ENCODE data around the gene ARMH3. TPM values are rescaled to one million over a fixed set of nuclear protein-coding genes. Genes with fewer than 3 reads are reported as not detected.

The ARMH3 gene
- total RNA-seq, 1 experiment from 2014 or later, result 17.1 TPM

DNA sequence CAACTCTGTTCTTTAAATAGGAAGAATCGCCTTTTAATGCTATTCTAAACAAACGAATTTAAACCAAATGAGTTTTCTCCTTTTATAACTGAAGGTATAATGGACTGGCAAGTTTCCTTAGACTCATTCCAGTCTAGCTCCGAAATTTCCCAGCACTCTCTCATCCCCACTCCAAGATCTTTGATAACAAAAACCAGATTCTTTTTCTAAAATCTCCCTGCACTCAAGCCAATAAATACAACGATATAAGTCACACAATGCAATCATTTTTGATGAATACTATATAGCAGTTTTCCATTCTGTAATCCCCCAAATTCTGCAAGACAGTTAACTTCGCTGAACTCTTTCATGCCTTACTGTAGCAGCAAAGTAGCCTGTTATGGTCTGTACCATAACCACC, 239.6 kb downstream of the ARMH3 start (continued):
- TF ChIP-seq, protein P1, sequence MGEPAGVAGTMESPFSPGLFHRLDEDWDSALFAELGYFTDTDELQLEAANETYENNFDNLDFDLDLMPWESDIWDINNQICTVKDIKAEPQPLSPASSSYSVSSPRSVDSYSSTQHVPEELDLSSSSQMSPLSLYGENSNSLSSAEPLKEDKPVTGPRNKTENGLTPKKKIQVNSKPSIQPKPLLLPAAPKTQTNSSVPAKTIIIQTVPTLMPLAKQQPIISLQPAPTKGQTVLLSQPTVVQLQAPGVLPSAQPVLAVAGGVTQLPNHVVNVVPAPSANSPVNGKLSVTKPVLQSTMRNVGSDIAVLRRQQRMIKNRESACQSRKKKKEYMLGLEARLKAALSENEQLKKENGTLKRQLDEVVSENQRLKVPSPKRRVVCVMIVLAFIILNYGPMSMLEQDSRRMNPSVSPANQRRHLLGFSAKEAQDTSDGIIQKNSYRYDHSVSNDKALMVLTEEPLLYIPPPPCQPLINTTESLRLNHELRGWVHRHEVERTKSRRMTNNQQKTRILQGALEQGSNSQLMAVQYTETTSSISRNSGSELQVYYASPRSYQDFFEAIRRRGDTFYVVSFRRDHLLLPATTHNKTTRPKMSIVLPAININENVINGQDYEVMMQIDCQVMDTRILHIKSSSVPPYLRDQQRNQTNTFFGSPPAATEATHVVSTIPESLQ (CRISPR knock-in tag; IDR thresholded peaks at IDR 0.05), result no peak
- TF ChIP-seq RELA (CRISPR knock-in tag; IDR thresholded peaks at IDR 0.05; ENCODE audit: borderline replicate concordance) (no peak), ZNF317 (CRISPR knock-in tag; IDR thresholded peaks at IDR 0.05; ENCODE audit: borderline replicate concordance, low read depth) (no peak)

DNA sequence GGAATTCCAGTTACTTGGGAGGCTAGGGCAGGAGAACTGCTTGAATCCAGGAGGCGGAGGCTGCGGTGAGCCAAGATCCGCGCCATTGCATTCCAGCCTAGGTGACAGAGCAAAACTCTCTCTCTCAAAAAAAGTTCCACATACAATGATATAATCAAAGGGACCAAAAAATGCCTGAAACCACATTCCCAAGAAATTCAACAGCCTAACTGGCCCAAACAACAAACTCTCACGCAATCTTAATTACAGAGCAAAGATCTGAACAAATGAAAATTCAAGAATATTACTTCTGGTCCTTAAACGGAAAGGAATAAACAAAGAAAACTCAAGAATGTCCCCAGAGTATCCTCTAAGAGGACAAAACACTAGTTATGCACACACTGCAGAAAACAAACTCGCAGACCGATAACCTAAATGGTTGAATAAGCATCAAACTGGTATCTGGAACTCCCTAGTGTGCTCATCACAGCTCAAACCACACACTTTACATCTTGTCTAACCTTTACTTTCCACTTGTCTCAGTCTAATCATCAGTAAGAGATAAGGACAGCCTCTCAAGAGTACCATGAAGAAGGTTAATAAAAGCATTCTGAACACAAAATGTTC, 241.4 kb downstream of the ARMH3 start:
- Mint-ChIP-seq H3K4me1 (peaks cover 38% of the 10 kb centered on the region), H3K36me3 (peaks cover 23% of the 10 kb centered on the region), H3K27me3 (ENCODE audit: low read depth) (no peaks in the 10 kb centered on the region), H3K27ac (peak overlapping the region; percentile 69), H3K9me3 (no peaks in the 10 kb centered on the region), H3K4me3 (peak overlapping the region; percentile 88)
- ChIA-PET CTCF (interaction anchor here (0.5 to 8.4 kb wide), 3 partner anchors 22 to 33 kb away, joined by 3 to 89 read pairs (median 4); no protein-coding TSS in a partner anchor), POLR2A (no interaction called here)
- ATAC-seq (no peak), DNase-seq (ENCODE audit: low spot score) (no peak)
- TF ChIP-seq, protein P2, sequence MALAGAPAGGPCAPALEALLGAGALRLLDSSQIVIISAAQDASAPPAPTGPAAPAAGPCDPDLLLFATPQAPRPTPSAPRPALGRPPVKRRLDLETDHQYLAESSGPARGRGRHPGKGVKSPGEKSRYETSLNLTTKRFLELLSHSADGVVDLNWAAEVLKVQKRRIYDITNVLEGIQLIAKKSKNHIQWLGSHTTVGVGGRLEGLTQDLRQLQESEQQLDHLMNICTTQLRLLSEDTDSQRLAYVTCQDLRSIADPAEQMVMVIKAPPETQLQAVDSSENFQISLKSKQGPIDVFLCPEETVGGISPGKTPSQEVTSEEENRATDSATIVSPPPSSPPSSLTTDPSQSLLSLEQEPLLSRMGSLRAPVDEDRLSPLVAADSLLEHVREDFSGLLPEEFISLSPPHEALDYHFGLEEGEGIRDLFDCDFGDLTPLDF (CRISPR knock-in tag; IDR thresholded peaks at IDR 0.05), result no peak
- no peak for TF ChIP-seq RELA (CRISPR knock-in tag; IDR thresholded peaks at IDR 0.05; ENCODE audit: borderline replicate concordance)
- TF ChIP-seq, protein P3, sequence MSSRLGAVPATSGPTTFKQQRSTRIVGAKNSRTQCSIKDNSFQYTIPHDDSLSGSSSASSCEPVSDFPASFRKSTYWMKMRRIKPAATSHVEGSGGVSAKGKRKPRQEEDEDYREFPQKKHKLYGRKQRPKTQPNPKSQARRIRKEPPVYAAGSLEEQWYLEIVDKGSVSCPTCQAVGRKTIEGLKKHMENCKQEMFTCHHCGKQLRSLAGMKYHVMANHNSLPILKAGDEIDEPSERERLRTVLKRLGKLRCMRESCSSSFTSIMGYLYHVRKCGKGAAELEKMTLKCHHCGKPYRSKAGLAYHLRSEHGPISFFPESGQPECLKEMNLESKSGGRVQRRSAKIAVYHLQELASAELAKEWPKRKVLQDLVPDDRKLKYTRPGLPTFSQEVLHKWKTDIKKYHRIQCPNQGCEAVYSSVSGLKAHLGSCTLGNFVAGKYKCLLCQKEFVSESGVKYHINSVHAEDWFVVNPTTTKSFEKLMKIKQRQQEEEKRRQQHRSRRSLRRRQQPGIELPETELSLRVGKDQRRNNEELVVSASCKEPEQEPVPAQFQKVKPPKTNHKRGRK (CRISPR knock-in tag; IDR thresholded peaks at IDR 0.05; ENCODE audit: borderline replicate concordance), result no peak
- TF ChIP-seq, protein P4, sequence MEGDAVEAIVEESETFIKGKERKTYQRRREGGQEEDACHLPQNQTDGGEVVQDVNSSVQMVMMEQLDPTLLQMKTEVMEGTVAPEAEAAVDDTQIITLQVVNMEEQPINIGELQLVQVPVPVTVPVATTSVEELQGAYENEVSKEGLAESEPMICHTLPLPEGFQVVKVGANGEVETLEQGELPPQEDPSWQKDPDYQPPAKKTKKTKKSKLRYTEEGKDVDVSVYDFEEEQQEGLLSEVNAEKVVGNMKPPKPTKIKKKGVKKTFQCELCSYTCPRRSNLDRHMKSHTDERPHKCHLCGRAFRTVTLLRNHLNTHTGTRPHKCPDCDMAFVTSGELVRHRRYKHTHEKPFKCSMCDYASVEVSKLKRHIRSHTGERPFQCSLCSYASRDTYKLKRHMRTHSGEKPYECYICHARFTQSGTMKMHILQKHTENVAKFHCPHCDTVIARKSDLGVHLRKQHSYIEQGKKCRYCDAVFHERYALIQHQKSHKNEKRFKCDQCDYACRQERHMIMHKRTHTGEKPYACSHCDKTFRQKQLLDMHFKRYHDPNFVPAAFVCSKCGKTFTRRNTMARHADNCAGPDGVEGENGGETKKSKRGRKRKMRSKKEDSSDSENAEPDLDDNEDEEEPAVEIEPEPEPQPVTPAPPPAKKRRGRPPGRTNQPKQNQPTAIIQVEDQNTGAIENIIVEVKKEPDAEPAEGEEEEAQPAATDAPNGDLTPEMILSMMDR (IDR thresholded peaks at IDR 0.05), result no peak
- TF ChIP-seq, protein P5, sequence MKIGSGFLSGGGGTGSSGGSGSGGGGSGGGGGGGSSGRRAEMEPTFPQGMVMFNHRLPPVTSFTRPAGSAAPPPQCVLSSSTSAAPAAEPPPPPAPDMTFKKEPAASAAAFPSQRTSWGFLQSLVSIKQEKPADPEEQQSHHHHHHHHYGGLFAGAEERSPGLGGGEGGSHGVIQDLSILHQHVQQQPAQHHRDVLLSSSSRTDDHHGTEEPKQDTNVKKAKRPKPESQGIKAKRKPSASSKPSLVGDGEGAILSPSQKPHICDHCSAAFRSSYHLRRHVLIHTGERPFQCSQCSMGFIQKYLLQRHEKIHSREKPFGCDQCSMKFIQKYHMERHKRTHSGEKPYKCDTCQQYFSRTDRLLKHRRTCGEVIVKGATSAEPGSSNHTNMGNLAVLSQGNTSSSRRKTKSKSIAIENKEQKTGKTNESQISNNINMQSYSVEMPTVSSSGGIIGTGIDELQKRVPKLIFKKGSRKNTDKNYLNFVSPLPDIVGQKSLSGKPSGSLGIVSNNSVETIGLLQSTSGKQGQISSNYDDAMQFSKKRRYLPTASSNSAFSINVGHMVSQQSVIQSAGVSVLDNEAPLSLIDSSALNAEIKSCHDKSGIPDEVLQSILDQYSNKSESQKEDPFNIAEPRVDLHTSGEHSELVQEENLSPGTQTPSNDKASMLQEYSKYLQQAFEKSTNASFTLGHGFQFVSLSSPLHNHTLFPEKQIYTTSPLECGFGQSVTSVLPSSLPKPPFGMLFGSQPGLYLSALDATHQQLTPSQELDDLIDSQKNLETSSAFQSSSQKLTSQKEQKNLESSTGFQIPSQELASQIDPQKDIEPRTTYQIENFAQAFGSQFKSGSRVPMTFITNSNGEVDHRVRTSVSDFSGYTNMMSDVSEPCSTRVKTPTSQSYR (CRISPR knock-in tag; IDR thresholded peaks at IDR 0.05), result no peak
- no peak for TF ChIP-seq SP1 (CRISPR knock-in tag; conservative IDR thresholded peaks at IDR 0.05)
- TF ChIP-seq, protein P1 (CRISPR knock-in tag; IDR thresholded peaks at IDR 0.05), result no peak
- no peak for TF ChIP-seq NFATC4 (CRISPR knock-in tag; IDR thresholded peaks at IDR 0.05)
- no peak for TF ChIP-seq ZNF138 (CRISPR knock-in tag; conservative IDR thresholded peaks at IDR 0.05)
- TF ChIP-seq ZNF219 (CRISPR knock-in tag; IDR thresholded peaks at IDR 0.05; ENCODE audit: borderline replicate concordance), result no peak
- no peak for TF ChIP-seq ZNF416 (CRISPR knock-in tag; IDR thresholded peaks at IDR 0.05)
- no peak for TF ChIP-seq CREM (CRISPR knock-in tag; IDR thresholded peaks at IDR 0.05)
- no peak for TF ChIP-seq JUN (CRISPR knock-in tag; IDR thresholded peaks at IDR 0.05)
- TF ChIP-seq PRRX2 (CRISPR knock-in tag; IDR thresholded peaks at IDR 0.05), result no peak
- no peak for TF ChIP-seq GTF2I (CRISPR knock-in tag; conservative IDR thresholded peaks at IDR 0.05)
- TF ChIP-seq, protein P6, sequence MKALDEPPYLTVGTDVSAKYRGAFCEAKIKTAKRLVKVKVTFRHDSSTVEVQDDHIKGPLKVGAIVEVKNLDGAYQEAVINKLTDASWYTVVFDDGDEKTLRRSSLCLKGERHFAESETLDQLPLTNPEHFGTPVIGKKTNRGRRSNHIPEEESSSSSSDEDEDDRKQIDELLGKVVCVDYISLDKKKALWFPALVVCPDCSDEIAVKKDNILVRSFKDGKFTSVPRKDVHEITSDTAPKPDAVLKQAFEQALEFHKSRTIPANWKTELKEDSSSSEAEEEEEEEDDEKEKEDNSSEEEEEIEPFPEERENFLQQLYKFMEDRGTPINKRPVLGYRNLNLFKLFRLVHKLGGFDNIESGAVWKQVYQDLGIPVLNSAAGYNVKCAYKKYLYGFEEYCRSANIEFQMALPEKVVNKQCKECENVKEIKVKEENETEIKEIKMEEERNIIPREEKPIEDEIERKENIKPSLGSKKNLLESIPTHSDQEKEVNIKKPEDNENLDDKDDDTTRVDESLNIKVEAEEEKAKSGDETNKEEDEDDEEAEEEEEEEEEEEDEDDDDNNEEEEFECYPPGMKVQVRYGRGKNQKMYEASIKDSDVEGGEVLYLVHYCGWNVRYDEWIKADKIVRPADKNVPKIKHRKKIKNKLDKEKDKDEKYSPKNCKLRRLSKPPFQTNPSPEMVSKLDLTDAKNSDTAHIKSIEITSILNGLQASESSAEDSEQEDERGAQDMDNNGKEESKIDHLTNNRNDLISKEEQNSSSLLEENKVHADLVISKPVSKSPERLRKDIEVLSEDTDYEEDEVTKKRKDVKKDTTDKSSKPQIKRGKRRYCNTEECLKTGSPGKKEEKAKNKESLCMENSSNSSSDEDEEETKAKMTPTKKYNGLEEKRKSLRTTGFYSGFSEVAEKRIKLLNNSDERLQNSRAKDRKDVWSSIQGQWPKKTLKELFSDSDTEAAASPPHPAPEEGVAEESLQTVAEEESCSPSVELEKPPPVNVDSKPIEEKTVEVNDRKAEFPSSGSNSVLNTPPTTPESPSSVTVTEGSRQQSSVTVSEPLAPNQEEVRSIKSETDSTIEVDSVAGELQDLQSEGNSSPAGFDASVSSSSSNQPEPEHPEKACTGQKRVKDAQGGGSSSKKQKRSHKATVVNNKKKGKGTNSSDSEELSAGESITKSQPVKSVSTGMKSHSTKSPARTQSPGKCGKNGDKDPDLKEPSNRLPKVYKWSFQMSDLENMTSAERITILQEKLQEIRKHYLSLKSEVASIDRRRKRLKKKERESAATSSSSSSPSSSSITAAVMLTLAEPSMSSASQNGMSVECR (CRISPR knock-in tag; IDR thresholded peaks at IDR 0.05; ENCODE audit: borderline replicate concordance), result no peak
